SK-N-SH (cell line): Measurements from ENCODE around the gene CPEB1. TPM values are rescaled to one million over a fixed set of nuclear protein-coding genes. Genes with fewer than 3 reads are reported as not detected.
A peak's percentile ranks its signal among the peaks of the same experiment; 100 is the strongest.

ENCODE experiments used
- CTCF ChIA-PET: fragments of 300-600, 350-600 bp; formaldehyde crosslinking; extraction: SDS; loops from one replicate; lab custom pipeline; 2021; lab: Yijun Ruan, JAX
- POLR2A ChIA-PET: fragments of 350-600 bp; sonication (Branson Sonifier 250); formaldehyde crosslinking; extraction: SDS; loops from one replicate; lab custom pipeline; 2020; ENCODE audit warnings: antibody characterized with exemption, inconsistent platforms; lab: Yijun Ruan, JAX
- DNase-seq: peaks from one replicate; pipeline ENCODE4 v3.0.0; 2012
- H2AFZ ChIP-seq: fragments of 200-600 bp; sonication (generic); 2 replicates; pipeline ENCODE4 v1.8.1; 2016; ENCODE audit warnings: antibody characterized with exemption, mild to moderate bottlenecking, low read depth
- H3F3A ChIP-seq: fragments of 200-600 bp; sonication (generic); replicated peaks from 2 replicates; pipeline ENCODE3; 2016; ENCODE audit warnings: antibody characterized with exemption, mild to moderate bottlenecking; ENCODE audit not compliant: insufficient read depth
- H3K27ac ChIP-seq, 2 experiments: fragments of 200-500 bp in 1 of 2; fragments of 200-600 bp in 1 of 2; sonication (Bioruptor generic) in 1 of 2; sonication (generic), shearing (Covaris generic) in 1 of 2; 2 replicates each; pipeline versions ENCODE4 v1.5.1 to v1.6.1; 2014 to 2016; ENCODE audit warnings: low read depth in 2 of 2, inconsistent platforms in 1 of 2, low read length in 1 of 2, mild to moderate bottlenecking in 1 of 2, mixed read lengths in 1 of 2
- H3K27me3 ChIP-seq: fragments of 200-600 bp; sonication (generic), shearing (Covaris generic); 2 replicates; pipeline ENCODE4 v1.6.1; 2016; ENCODE audit warnings: mixed run types; ENCODE audit not compliant: insufficient read depth
- H3K36me3 ChIP-seq, 2 experiments: fragments of 200-500 bp in 1 of 2; fragments of 200-600 bp in 1 of 2; sonication (Bioruptor generic) in 1 of 2; sonication (generic) in 1 of 2; replicated peaks in 1 of 2; 2 replicates each; pipeline versions ENCODE3 to v1.5.1; 2014 to 2016; ENCODE audit warnings: low read length in 1 of 2, mild to moderate bottlenecking in 1 of 2; ENCODE audit not compliant: insufficient read depth in 2 of 2, control insufficient read depth in 1 of 2
- H3K4me1 ChIP-seq, 2 experiments: fragments of 200-500 bp in 1 of 2; fragments of 200-600 bp in 1 of 2; sonication (Bioruptor generic) in 1 of 2; sonication (generic), shearing (Covaris generic) in 1 of 2; 2 replicates each; pipeline versions ENCODE4 v1.5.1 to v1.6.1; 2014 to 2016; ENCODE audit warnings: low read depth in 1 of 2, low read length in 1 of 2, mixed run types in 1 of 2; ENCODE audit not compliant: insufficient read depth in 2 of 2, control insufficient read depth in 1 of 2
- H3K4me2 ChIP-seq: fragments of 200-600 bp; sonication (generic), shearing (Covaris generic); 2 replicates; pipeline ENCODE4 v1.6.1; 2017; ENCODE audit warnings: mixed run types
- H3K4me3 ChIP-seq, 2 experiments: fragments of 200-500 bp in 1 of 2; fragments of 200-600 bp in 1 of 2; sonication (Bioruptor generic) in 1 of 2; sonication (generic), shearing (Covaris generic) in 1 of 2; 2 replicates each; pipeline versions ENCODE4 v1.5.1 to v1.8.1; 2014 to 2016; ENCODE audit warnings: low read depth in 2 of 2, inconsistent platforms in 1 of 2, low read length in 1 of 2, mild to moderate bottlenecking in 1 of 2, mixed read lengths in 1 of 2, moderate library complexity in 1 of 2
- H3K79me2 ChIP-seq: fragments of 200-600 bp; sonication (generic); 2 replicates; pipeline ENCODE4 v1.8.1; 2017; ENCODE audit warnings: mild to moderate bottlenecking; ENCODE audit not compliant: insufficient read depth
- H3K9ac ChIP-seq: fragments of 200-600 bp; sonication (generic); 2 replicates; pipeline ENCODE4 v1.6.1; 2017; ENCODE audit warnings: mixed run types
- H3K9me2 ChIP-seq: fragments of 200-600 bp; sonication (generic); 2 replicates; pipeline ENCODE4 v1.6.1; 2017; ENCODE audit warnings: mixed run types
- H3K9me3 ChIP-seq: fragments of 200-600 bp; sonication (generic); 2 replicates; pipeline ENCODE4 v1.6.1; 2017; ENCODE audit warnings: mixed run types, mild to moderate bottlenecking, moderate library complexity
- H4K20me1 ChIP-seq: fragments of 200-600 bp; sonication (generic); 2 replicates; pipeline ENCODE4 v1.6.1; 2017; ENCODE audit warnings: mild to moderate bottlenecking, mixed run types; ENCODE audit not compliant: insufficient read depth
- ELF1 ChIP-seq: IDR thresholded peaks from 2 replicates; pipeline ENCODE4 v1.4.0; 2012
- FOXJ3 ChIP-seq: sonication (generic); formaldehyde crosslinking; IDR thresholded peaks from 2 replicates; pipeline ENCODE4 v1.5.1; 2020; ENCODE audit warnings: mild to moderate bottlenecking, missing genetic modification reagents
- FOXM1 ChIP-seq: IDR thresholded peaks from 2 replicates; pipeline ENCODE4 v1.4.0; 2012; ENCODE audit warnings: low read depth, mild to moderate bottlenecking
- JUND ChIP-seq: IDR thresholded peaks from 2 replicates; pipeline ENCODE4 v1.4.0; 2012
- MEF2A ChIP-seq: IDR thresholded peaks from 2 replicates; pipeline ENCODE4 v1.4.0; 2012; ENCODE audit warnings: low read depth, borderline replicate concordance
- MXI1 ChIP-seq: IDR thresholded peaks from 2 replicates; pipeline ENCODE4 v1.6.1; 2012; ENCODE audit warnings: mild to moderate bottlenecking, low read depth, low read length, improper control_type of control experiment
- WGBS: methylation state at CpG from one replicate; pipeline ENCODE4 v1.1.6; 2017; ENCODE audit warnings: low lambda C conversion rate; 5-methylcytosine and 5-hydroxymethylcytosine counted together
- polyA plus RNA-seq, 3 experiments: library from polyadenylated mRNA; depleted of rRNA; stranded (reverse); fragments of >200 nt; gene quantifications; 2 replicates each; pipeline ENCODE4 v1.2.3, GENCODE V29; 2012
- TF ChIP-seq, protein P1 (sequence below): IDR thresholded peaks from 2 replicates; pipeline ENCODE4; 2012

CPEB1 gene
- polyA plus RNA-seq, 1 of the 3 experiments (the other 2 are of a cell fraction) = 2.6 TPM

DNA sequence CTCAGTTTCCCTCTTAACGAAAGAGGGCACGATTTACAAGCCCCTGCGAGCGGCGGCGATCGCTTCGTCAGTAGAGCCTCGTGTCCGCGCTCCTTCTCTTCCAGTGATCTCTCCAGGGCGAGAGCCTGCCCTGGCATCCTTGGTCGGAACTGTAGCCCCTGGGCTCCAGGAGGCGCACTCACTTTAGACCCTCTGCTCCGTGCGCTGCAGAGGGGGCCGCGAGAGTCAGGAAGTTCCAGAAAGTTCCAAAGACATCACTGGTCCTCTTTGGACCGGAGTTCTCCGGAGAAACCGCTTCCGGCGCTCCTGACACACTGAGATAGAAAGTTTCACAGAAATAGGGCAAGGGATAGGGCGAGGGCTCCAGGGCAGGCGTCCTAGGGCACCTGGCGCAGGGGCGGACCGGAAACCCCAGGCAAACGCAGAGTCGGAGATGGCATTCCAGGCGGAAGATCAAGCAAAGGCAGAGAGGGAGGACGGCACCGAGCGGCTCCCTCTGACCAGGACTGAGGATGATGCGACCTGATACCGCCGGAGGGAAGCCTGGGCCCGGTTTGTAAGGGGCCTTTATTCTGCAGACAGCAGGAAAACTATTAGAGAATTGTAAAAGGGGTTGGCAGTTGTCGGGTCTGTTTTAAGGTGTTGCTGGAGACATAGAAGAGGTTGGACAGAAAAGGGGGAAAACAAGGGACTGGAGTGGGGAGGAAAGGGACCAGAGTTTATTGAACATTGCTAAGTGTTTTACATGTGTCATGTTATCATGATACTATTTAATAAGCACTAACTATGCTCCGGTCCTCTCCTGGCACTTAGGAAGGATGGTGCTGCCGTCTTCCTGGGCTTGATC, 1.3 kb upstream of the CPEB1 start:
- peak; percentile 35 for DNase-seq
- WGBS = 90% methylated on average over 39 of the region's 41 CpGs
- CTCF ChIA-PET = interaction anchor here (1.3 kb wide), 1 partner anchor 109 kb away, joined by 3 read pairs; the partner anchor contains the start of gene RPS17

GRCh38 chr15:82647835-82648256, 683 bp upstream of the CPEB1 start:
- no peaks in the 10 kb centered on the region for H3K79me2 ChIP-seq
- H3K4me3 ChIP-seq = peak overlapping the region; percentile 52 to 60
- 20% methylated on average over 1 of the region's 49 CpGs for WGBS
- no peaks in the 10 kb centered on the region for H3F3A ChIP-seq
- no peaks in the 10 kb centered on the region for H3K27me3 ChIP-seq
- H3K36me3 ChIP-seq = no peaks in the 10 kb centered on the region
- CTCF ChIA-PET = interaction anchor here (1.1 kb wide), 2 partner anchors 10 to 117 kb away, joined by 3 read pairs; no protein-coding TSS in a partner anchor
- peak overlapping the region; percentile 25; the same call in 1 of the 2 replicates for H3K9ac ChIP-seq
- H3K4me1 ChIP-seq = peaks cover 0 to 5% of the 10 kb centered on the region in 2 experiments; a peak in 1 of 4 replicates
- DNase-seq = peak; percentile 84
- peak overlapping the region; percentile 51; the same call in 1 of the 2 replicates for H2AFZ ChIP-seq
- no peak overlapping the region for H3K27ac ChIP-seq
- H4K20me1 ChIP-seq = no peaks in the 10 kb centered on the region
- peak overlapping the region; percentile 78; the same call in 1 of the 2 replicates for H3K4me2 ChIP-seq
- POLR2A ChIA-PET = no interaction called here
- H3K9me2 ChIP-seq = no peaks in the 10 kb centered on the region
- H3K9me3 ChIP-seq = no peaks in the 10 kb centered on the region
- TF ChIP-seq MXI1 = peak; percentile 68
- no peak for TF ChIP-seq FOXM1

More for the DNA sequence above, 1.3 kb upstream of the CPEB1 start:
- Histone ChIP-seq H3K4me2 (0 out of 2 replicates have a peak overlapping the region, but pooled peaks have one; percentile 78), H3K27ac (no peak overlapping the region), H3K79me2 (no peaks in the 10 kb centered on the region), H3K9me3 (no peaks in the 10 kb centered on the region), H3K4me3 (peak overlapping the region; percentile 52 to 60; a peak in 2 of 4 replicates), H3K9me2 (no peaks in the 10 kb centered on the region), H2AFZ (no peak overlapping the region), H3K4me1 (peaks cover 0 to 5% of the 10 kb centered on the region in 2 experiments; a peak in 1 of 4 replicates), H3K9ac (no peak overlapping the region), H4K20me1 (no peaks in the 10 kb centered on the region), H3K36me3 (no peaks in the 10 kb centered on the region)
- POLR2A ChIA-PET = no interaction called here
- TF ChIP-seq MEF2A (no peak), MXI1 (no peak), JUND (no peak), FOXJ3 (no peak), ELF1 (no peak)
- TF ChIP-seq, protein P1, sequence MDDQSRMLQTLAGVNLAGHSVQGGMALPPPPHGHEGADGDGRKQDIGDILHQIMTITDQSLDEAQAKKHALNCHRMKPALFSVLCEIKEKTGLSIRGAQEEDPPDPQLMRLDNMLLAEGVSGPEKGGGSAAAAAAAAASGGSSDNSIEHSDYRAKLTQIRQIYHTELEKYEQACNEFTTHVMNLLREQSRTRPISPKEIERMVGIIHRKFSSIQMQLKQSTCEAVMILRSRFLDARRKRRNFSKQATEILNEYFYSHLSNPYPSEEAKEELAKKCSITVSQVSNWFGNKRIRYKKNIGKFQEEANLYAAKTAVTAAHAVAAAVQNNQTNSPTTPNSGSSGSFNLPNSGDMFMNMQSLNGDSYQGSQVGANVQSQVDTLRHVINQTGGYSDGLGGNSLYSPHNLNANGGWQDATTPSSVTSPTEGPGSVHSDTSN = no peak
- TF ChIP-seq, all 33 proteins: peak for 0
- Histone ChIP-seq H3F3A (no peaks in the 10 kb centered on the region), H3K27me3 (no peaks in the 10 kb centered on the region)
